Measurements from ENCODE around the gene WFDC2. TPM values are rescaled to one million over a fixed set of nuclear protein-coding genes. Genes with fewer than 3 reads are reported as not detected.

The WFDC2 gene
- total RNA-seq, 2 experiments from 2014 or later = 0.83 to 1.0 TPM

DNA sequence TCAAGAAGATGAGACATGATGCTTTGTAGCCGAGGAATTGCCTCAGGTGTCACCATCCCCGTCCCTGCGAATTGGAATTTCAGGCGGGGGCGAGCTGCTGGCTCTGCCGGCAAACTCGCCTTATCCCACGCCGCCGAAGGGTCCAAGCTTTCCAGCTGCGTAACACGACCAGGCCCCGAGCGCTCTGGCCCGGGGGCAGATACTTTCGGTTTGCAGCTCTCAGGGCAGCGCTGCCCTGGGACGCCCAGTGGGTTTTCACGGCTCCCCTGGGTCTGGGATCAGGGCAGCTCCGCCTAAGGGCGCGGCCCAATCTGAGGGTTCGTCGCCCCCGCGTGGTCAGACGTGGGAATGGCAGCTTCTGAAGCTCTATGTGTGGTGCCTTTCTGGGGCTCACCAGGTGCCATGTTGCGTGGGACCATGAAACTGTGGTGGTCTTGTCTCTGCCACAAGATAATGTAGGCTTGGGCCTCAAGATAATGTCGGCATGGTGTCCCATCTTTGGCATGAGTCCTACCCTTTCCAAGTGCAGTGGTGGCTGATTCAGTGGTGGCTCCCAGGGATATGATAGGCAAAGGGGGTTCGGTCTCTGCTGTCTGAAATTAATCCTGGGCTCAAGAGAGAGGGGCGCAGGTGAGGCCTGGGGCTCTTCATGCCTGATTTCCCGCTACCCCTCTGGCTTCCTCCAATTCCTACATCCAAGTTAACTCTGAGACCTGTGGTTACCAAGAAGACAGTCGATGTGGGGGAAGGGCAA is 32.6 kb upstream of the WFDC2 start:
- DNase-seq = peak; percentile 91
- intact Hi-C loops (cut with micrococcal nuclease) = loop anchor here (1.0 to 10.0 kb wide), 6 partner anchors 21 to 118 kb away; partner anchors contain the start of genes PIGT and SYS1
- Mint-ChIP-seq H3K27ac (no peak overlapping the region), H3K36me3 (ENCODE audit: low read depth) (peaks cover 8% of the 10 kb centered on the region), H3K27me3 (ENCODE audit: low read depth) (no peaks in the 10 kb centered on the region), H3K4me3 (peak overlapping the region; percentile 64), H3K9me3 (no peaks in the 10 kb centered on the region), H3K4me1 (ENCODE audit: low read depth) (peaks cover 10% of the 10 kb centered on the region)
- CTCF ChIA-PET = interaction anchor here (0.6 to 7.6 kb wide), 45 partner anchors 9 to 688 kb away, joined by 3 to 209 read pairs (median 6); partner anchors contain the start of genes DBNDD2, PIGT, RBPJL and SDC4

DNA sequence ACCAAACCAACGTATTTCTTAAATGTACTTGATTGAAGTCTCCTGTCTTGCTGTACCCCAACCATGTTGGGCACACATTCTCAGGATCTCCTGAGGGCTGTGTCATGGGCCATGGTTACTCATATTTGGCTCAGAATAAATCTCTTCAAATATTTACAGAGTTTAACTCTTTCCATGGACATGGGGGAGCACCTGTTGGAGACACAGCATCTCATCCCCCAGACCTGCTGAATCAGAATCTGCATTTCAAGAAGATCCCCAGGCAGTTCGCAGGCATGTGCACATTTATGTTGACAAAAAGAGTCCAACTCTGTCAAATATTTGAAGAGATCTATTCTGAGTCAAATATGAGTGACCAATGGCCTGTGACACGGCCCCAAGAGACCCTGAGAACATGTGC is 29.1 kb upstream of the WFDC2 start:
- no peaks in the 10 kb centered on the region for H3K9me3 Mint-ChIP-seq
- no peaks in the 10 kb centered on the region for H3K36me3 Mint-ChIP-seq (ENCODE audit: low read depth)
- no peak for DNase-seq
- H3K27ac Mint-ChIP-seq = no peak overlapping the region
- no peak overlapping the region for H3K4me3 Mint-ChIP-seq
- peaks cover 18% of the 10 kb centered on the region for H3K4me1 Mint-ChIP-seq (ENCODE audit: low read depth)
- H3K27me3 Mint-ChIP-seq (ENCODE audit: low read depth) = no peaks in the 10 kb centered on the region
- intact Hi-C loops (cut with micrococcal nuclease) = no loop called here
- CTCF ChIA-PET = interaction anchor here (1.3 to 7.6 kb wide), 3 partner anchors 12 to 77 kb away, joined by 3 to 209 read pairs (median 4); partner anchors contain the start of genes SYS1 and TP53TG5

DNA sequence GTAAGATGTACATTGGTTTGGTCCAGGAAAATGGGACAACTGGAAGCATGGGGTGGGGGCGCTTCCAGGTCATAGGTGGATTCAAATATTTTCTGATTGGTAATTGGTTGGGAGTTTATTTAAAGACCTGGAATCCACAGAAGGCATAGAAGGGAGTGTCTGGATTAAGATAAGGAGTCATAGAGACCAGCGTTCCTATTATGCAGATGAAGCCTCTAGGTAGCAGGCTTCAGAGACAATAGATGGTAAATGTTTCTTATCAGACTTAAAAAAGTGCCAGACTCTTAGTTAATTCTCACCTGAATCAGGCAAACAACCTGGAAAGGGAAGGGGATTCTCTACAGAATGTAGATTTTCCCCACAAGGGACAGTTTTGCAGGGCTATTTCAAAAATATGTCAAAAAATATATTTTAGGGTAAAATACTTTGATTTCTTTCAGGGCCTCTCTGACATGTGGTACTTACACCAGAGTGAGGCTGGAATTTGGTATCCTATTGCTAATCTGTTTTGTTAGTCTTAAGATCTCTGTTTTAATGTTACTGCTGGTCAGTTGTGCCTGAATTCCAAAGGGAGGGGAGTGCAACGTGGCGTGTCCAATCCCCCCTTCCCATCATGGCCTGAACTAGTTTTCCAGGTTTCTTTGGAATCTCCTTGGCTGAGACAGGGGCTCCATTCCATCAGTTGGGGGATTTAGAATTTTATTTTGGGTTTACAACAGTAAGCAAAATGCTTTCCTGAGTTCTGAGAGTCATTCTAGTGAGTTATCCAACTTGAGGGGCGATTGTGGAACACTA is 28.5 kb upstream of the WFDC2 start:
- Mint-ChIP-seq H3K9me3 (no peaks in the 10 kb centered on the region), H3K36me3 (ENCODE audit: low read depth) (no peaks in the 10 kb centered on the region), H3K4me1 (ENCODE audit: low read depth) (peaks cover 18% of the 10 kb centered on the region), H3K27me3 (ENCODE audit: low read depth) (no peaks in the 10 kb centered on the region), H3K4me3 (no peak overlapping the region), H3K27ac (no peak overlapping the region)
- intact Hi-C loops (cut with micrococcal nuclease) = no loop called here
- no peak for DNase-seq
- CTCF ChIA-PET = interaction anchor here (1.3 to 7.6 kb wide), 3 partner anchors 11 to 78 kb away, joined by 3 to 209 read pairs (median 4); partner anchors contain the start of genes SYS1 and TP53TG5

GRCh38 chr20:45441746-45442145 is 27.8 kb upstream of the WFDC2 start:
- CTCF ChIA-PET = no interaction called here
- no peaks in the 10 kb centered on the region for H3K36me3 Mint-ChIP-seq (ENCODE audit: low read depth)
- intact Hi-C loops (cut with micrococcal nuclease) = no loop called here

DNA sequence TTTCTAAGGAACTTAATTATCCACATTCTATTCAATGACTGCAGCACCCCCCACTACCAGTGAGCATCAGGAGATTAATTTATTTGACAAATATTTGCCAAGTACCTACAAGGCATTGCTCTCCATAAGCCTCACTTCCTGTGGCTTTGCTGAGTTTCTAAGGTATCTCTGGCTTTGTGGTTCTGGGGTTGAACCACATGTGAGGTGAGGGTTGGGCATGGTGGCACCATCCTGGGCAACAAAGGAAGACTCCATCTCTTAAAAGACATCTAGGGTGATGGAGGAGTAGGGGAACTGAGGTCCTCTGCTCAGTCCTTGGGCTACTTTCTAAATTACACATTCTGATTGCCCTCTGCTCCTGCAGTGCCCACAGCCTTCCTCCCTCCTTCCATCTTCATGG is 25.5 kb upstream of the WFDC2 start:
- H3K36me3 Mint-ChIP-seq (ENCODE audit: low read depth) = peaks cover 2% of the 10 kb centered on the region
- no peaks in the 10 kb centered on the region for H3K27me3 Mint-ChIP-seq (ENCODE audit: low read depth)
- H3K4me1 Mint-ChIP-seq (ENCODE audit: low read depth) = peaks cover 14% of the 10 kb centered on the region
- H3K9me3 Mint-ChIP-seq = no peaks in the 10 kb centered on the region
- intact Hi-C loops (cut with micrococcal nuclease) = no loop called here
- DNase-seq = peak; percentile 30
- no peak overlapping the region for H3K4me3 Mint-ChIP-seq
- H3K27ac Mint-ChIP-seq = no peak overlapping the region
- CTCF ChIA-PET = interaction anchor here (1.6 kb wide), 1 partner anchor 71 kb away, joined by 11 read pairs; no protein-coding TSS in a partner anchor

More at GRCh38 chr20:45441746-45442145, 27.8 kb upstream of the WFDC2 start:
- Mint-ChIP-seq H3K4me1 (ENCODE audit: low read depth) (peaks cover 18% of the 10 kb centered on the region), H3K9me3 (no peaks in the 10 kb centered on the region), H3K27me3 (ENCODE audit: low read depth) (no peaks in the 10 kb centered on the region), H3K27ac (no peak overlapping the region), H3K4me3 (no peak overlapping the region)
- DNase-seq = no peak

GRCh38 chr20:45445805-45446562 is 23.6 kb upstream of the WFDC2 start:
- Mint-ChIP-seq H3K27me3 (ENCODE audit: low read depth) (no peaks in the 10 kb centered on the region), H3K36me3 (ENCODE audit: low read depth) (peaks cover 2% of the 10 kb centered on the region), H3K27ac (no peak overlapping the region), H3K4me1 (ENCODE audit: low read depth) (peaks cover 14% of the 10 kb centered on the region), H3K9me3 (no peaks in the 10 kb centered on the region), H3K4me3 (no peak overlapping the region)
- DNase-seq = peak; percentile 54
- CTCF ChIA-PET = interaction anchor here (0.6 to 3.3 kb wide), 12 partner anchors 9 to 152 kb away, joined by 3 to 22 read pairs (median 4); partner anchors contain the start of gene SYS1
- intact Hi-C loops (cut with micrococcal nuclease) = no loop called here

DNA sequence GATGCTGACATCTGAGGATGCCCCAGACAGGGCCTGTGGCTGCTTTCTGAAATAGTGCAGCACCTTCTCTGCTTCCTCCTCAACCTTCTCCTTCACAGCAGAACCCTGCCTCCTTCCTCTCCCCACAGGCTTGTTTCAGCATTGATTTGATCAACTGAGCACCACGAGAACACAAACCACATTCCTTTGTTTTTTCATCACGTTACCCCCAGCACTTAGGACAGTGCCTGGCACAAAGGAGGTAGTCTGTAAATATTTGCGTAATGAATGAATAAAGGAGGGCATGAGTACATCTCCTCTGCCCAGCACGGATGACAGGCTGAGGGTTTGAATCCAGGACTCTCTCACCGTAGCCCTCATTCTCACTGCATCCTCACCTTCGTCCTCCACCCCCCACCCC is 21.3 kb upstream of the WFDC2 start:
- Mint-ChIP-seq H3K4me1 (ENCODE audit: low read depth) (peaks cover 14% of the 10 kb centered on the region), H3K4me3 (no peak overlapping the region), H3K27me3 (ENCODE audit: low read depth) (no peaks in the 10 kb centered on the region), H3K27ac (no peak overlapping the region), H3K9me3 (no peaks in the 10 kb centered on the region), H3K36me3 (ENCODE audit: low read depth) (peaks cover 2% of the 10 kb centered on the region)
- intact Hi-C loops (cut with micrococcal nuclease) = no loop called here
- CTCF ChIA-PET = interaction anchor here (0.6 to 4.3 kb wide), 3 partner anchors 11 to 87 kb away, joined by 3 to 27 read pairs (median 4); no protein-coding TSS in a partner anchor
- no peak for DNase-seq

- no peak for DNase-seq
- Mint-ChIP-seq H3K4me1 (ENCODE audit: low read depth) (peaks cover 3% of the 10 kb centered on the region), H3K27me3 (ENCODE audit: low read depth) (no peaks in the 10 kb centered on the region), H3K27ac (no peak overlapping the region), H3K36me3 (ENCODE audit: low read depth) (peaks cover 2% of the 10 kb centered on the region), H3K4me3 (no peak overlapping the region), H3K9me3 (no peaks in the 10 kb centered on the region)
- CTCF ChIA-PET = interaction anchor here (0.8 to 6.2 kb wide), 22 partner anchors 9 to 321 kb away, joined by 3 to 64 read pairs (median 6); partner anchors contain the start of genes MATN4 and SYS1
- intact Hi-C loops (cut with micrococcal nuclease) = no loop called here
Observed at GRCh38 chr20:45449528-45449927, 20.0 kb upstream of the WFDC2 start.

- CTCF ChIA-PET = interaction anchor here (0.8 to 6.2 kb wide), 26 partner anchors 8 to 320 kb away, joined by 3 to 64 read pairs (median 4); partner anchors contain the start of genes MATN4 and SYS1
Observed at GRCh38 chr20:45450097-45450818, 19.3 kb upstream of the WFDC2 start.

GRCh38 chr20:45452238-45452637 is 17.3 kb upstream of the WFDC2 start:
- no peak overlapping the region for H3K27ac Mint-ChIP-seq
- intact Hi-C loops (cut with micrococcal nuclease) = no loop called here
- H3K36me3 Mint-ChIP-seq (ENCODE audit: low read depth) = peaks cover 2% of the 10 kb centered on the region
- no peak overlapping the region for H3K4me3 Mint-ChIP-seq
- H3K9me3 Mint-ChIP-seq = no peaks in the 10 kb centered on the region
- no peaks in the 10 kb centered on the region for H3K27me3 Mint-ChIP-seq (ENCODE audit: low read depth)
- no peak for DNase-seq
- H3K4me1 Mint-ChIP-seq (ENCODE audit: low read depth) = no peaks in the 10 kb centered on the region
- CTCF ChIA-PET = interaction anchor here (0.6 to 6.2 kb wide), 10 partner anchors 12 to 319 kb away, joined by 3 to 64 read pairs (median 12); partner anchors contain the start of gene SYS1

More at GRCh38 chr20:45450097-45450818, 19.3 kb upstream of the WFDC2 start:
- Mint-ChIP-seq H3K27ac (no peak overlapping the region), H3K27me3 (ENCODE audit: low read depth) (no peaks in the 10 kb centered on the region), H3K4me3 (no peak overlapping the region), H3K9me3 (no peaks in the 10 kb centered on the region), H3K36me3 (ENCODE audit: low read depth) (peaks cover 2% of the 10 kb centered on the region), H3K4me1 (ENCODE audit: low read depth) (no peaks in the 10 kb centered on the region)
- peak; percentile 30 for DNase-seq
- intact Hi-C loops (cut with micrococcal nuclease) = loop anchor here (1.0 kb wide), 3 partner anchors 87 to 131 kb away; partner anchors contain the start of gene SYS1

All from activated naive CD4-positive, alpha-beta T cell treated with anti-CD3 and anti-CD28 coated beads for 36 hours (primary cell).